GM12878 (cell line): ENCODE results near the gene ANKRD65. TPM values are rescaled to one million over a fixed set of nuclear protein-coding genes. Genes with fewer than 3 reads are reported as not detected.
A peak's percentile ranks its signal among the peaks of the same experiment; 100 is the strongest.

Experiments
- CREB1 ChIP-seq: IDR thresholded peaks from 2 replicates; pipeline ENCODE4 v1.6.1; 2012; ENCODE audit warnings: low read depth, mild to moderate bottlenecking, inconsistent platforms
- EGR1 ChIP-seq, 2 experiments: IDR thresholded peaks; 1 replicate in 1 of 2; 2 replicates in 1 of 2; pipeline ENCODE4 v1.6.1; 2011 to 2012; ENCODE audit warnings: low read depth in 2 of 2, low read length in 2 of 2, borderline replicate concordance in 1 of 2, mild to moderate bottlenecking in 1 of 2, moderate library complexity in 1 of 2
- FOS ChIP-seq: IDR thresholded peaks from 3 replicates; pipeline ENCODE4 v1.6.1; 2011; ENCODE audit warnings: borderline replicate concordance; ENCODE audit not compliant: insufficient read length; ENCODE audit errors: extremely low read depth
- FOXM1 ChIP-seq: IDR thresholded peaks from 2 replicates; pipeline ENCODE4 v1.6.1; 2012; ENCODE audit warnings: low read depth, mild to moderate bottlenecking, inconsistent platforms, low read length, moderate library complexity
- IRF4 ChIP-seq: IDR thresholded peaks from 2 replicates; pipeline ENCODE4 v1.6.1; 2011; ENCODE audit warnings: low read depth, low read length
- PAX8 ChIP-seq: fragments of 450-650 bp; IDR thresholded peaks from 2 replicates; pipeline ENCODE4 v1.6.1; 2017; ENCODE audit warnings: mild to moderate bottlenecking, moderate library complexity
- PML ChIP-seq: IDR thresholded peaks from 2 replicates; pipeline ENCODE4 v1.6.1; 2012; ENCODE audit warnings: low read length, inconsistent platforms
- POLR2AphosphoS5 ChIP-seq: IDR thresholded peaks from 2 replicates; pipeline ENCODE4 v1.6.1; 2011; ENCODE audit warnings: mild to moderate bottlenecking, low read length, inconsistent platforms
- RAD51 ChIP-seq: fragments of 450-650 bp; IDR thresholded peaks from 2 replicates; pipeline ENCODE4 v1.6.1; 2016; ENCODE audit warnings: moderate library complexity, mild to moderate bottlenecking, inconsistent platforms
- RCOR1 ChIP-seq: conservative IDR thresholded peaks from 2 replicates; pipeline ENCODE4 v1.6.1; 2012; ENCODE audit warnings: low read depth, low read length, improper control_type of control experiment
- RFX5 ChIP-seq: IDR thresholded peaks from 2 replicates; pipeline ENCODE4 v1.6.1; 2011; ENCODE audit warnings: low read depth, low read length, improper control_type of control experiment
- RUNX3 ChIP-seq: IDR thresholded peaks from 2 replicates; pipeline ENCODE4 v1.6.1; 2012; ENCODE audit warnings: low read length, inconsistent platforms
- TBL1XR1 ChIP-seq: IDR thresholded peaks from 2 replicates; pipeline ENCODE4 v1.6.1; 2012; ENCODE audit warnings: low read depth, low read length, improper control_type of control experiment
- TCF3 ChIP-seq: IDR thresholded peaks from 2 replicates; pipeline ENCODE4 v1.6.1; 2012; ENCODE audit warnings: low read depth, mild to moderate bottlenecking, low read length, borderline replicate concordance; ENCODE audit not compliant: insufficient read depth
- polyA plus RNA-seq, 11 experiments: library from polyadenylated mRNA; depleted of rRNA in 4 of 11; unstranded in 6 of 11; stranded (reverse) in 5 of 11; fragments of >200 nt; fragmentation: Nextera tagmentation in 4 of 11; fragmentation: Illumina TruSeq in 1 of 11; extraction: Ambion mirVana in 4 of 11; extraction: Trizol in 1 of 11; gene quantifications; 1 replicate in 1 of 11; 2 replicates in 10 of 11; pipeline versions ENCODE4 v1.2.1 to v1.2.3, GENCODE V29; 2011 to 2016; ENCODE audit warnings: inconsistent platforms in 2 of 11, missing spikeins in 2 of 11, low read depth in 1 of 11
- total RNA-seq, 4 experiments: library from RNA; depleted of rRNA in 3 of 4; stranded (reverse); fragments of >200 nt in 3 of 4; fragmentation: Illumina TruSeq in 1 of 4; extraction: Trizol in 1 of 4; gene quantifications; 2 replicates each; pipeline versions ENCODE4 v1.2.1 to v1.2.3, GENCODE V29; 2013 to 2021
- TF ChIP-seq, protein P1 (sequence below): fragments of 450-650 bp; IDR thresholded peaks from 2 replicates; pipeline ENCODE4 v1.6.1; 2017; ENCODE audit warnings: mild to moderate bottlenecking
- TF ChIP-seq, protein P2 (sequence below): fragments of 450-650 bp; IDR thresholded peaks from 2 replicates; pipeline ENCODE4 v1.6.1; 2017; ENCODE audit warnings: low read depth, mild to moderate bottlenecking, moderate library complexity
- TF ChIP-seq, protein P3 (sequence below): fragments of 450-650 bp; IDR thresholded peaks from 2 replicates; pipeline ENCODE4 v1.6.1; 2016; ENCODE audit warnings: mild to moderate bottlenecking
- TF ChIP-seq, protein P4 (sequence below): IDR thresholded peaks from 2 replicates; pipeline ENCODE4 v1.6.1; 2011; ENCODE audit warnings: low read depth, mild to moderate bottlenecking, low read length, moderate library complexity, borderline replicate concordance; ENCODE audit errors: extremely low read depth
- TF ChIP-seq, protein P5 (sequence below): fragments of 450-650 bp; IDR thresholded peaks from 2 replicates; pipeline ENCODE4 v1.6.1; 2017; ENCODE audit warnings: mild to moderate bottlenecking, low read depth, inconsistent platforms; ENCODE audit not compliant: poor library complexity, severe bottlenecking

The ANKRD65 gene
- total and polyA plus RNA-seq, 10 of the 15 experiments (the other 5 are each of a cell fraction or from before 2014, with no cell fraction given), result 0.05 to 2.8 (median 0.37) TPM

DNA sequence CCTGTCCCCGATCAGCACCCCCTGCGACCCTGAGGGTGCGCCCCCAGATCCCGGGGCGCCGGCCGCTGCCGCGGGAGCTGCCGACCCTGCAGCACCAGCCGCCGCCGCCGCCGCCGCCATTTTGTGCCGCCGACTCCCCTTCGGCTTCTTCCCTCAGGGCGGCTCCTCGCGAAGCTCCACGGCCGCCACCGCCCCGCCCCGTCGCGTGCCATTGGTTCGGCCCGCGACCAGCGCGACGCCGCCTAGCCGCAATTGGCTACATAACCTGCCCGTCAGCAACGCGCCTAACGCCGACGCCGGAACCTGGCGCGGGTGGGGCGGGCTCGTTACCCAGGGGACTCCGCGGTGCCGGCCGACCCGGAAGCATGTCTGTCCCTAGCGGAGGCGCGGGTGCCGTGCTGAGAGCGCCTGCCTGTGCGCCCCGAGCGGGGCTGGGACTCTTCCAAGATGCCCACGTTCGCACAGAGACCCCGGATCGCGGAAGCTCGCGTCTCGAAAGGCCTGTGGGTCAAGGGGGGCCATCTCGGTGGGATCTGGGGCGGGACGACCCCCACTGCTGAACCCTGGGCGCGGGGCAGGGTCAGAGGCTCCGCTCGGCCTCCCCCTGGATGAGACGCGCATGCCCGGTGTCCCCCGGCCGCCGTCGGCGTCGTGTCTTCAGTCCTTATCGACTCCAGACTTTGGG lies 21.7 kb downstream of the ANKRD65 start, which contains the start of gene CCNL2 (continued):
- TF ChIP-seq, protein P1, sequence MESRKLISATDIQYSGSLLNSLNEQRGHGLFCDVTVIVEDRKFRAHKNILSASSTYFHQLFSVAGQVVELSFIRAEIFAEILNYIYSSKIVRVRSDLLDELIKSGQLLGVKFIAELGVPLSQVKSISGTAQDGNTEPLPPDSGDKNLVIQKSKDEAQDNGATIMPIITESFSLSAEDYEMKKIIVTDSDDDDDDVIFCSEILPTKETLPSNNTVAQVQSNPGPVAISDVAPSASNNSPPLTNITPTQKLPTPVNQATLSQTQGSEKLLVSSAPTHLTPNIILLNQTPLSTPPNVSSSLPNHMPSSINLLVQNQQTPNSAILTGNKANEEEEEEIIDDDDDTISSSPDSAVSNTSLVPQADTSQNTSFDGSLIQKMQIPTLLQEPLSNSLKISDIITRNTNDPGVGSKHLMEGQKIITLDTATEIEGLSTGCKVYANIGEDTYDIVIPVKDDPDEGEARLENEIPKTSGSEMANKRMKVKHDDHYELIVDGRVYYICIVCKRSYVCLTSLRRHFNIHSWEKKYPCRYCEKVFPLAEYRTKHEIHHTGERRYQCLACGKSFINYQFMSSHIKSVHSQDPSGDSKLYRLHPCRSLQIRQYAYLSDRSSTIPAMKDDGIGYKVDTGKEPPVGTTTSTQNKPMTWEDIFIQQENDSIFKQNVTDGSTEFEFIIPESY, result no peak
- TF ChIP-seq, protein P2, sequence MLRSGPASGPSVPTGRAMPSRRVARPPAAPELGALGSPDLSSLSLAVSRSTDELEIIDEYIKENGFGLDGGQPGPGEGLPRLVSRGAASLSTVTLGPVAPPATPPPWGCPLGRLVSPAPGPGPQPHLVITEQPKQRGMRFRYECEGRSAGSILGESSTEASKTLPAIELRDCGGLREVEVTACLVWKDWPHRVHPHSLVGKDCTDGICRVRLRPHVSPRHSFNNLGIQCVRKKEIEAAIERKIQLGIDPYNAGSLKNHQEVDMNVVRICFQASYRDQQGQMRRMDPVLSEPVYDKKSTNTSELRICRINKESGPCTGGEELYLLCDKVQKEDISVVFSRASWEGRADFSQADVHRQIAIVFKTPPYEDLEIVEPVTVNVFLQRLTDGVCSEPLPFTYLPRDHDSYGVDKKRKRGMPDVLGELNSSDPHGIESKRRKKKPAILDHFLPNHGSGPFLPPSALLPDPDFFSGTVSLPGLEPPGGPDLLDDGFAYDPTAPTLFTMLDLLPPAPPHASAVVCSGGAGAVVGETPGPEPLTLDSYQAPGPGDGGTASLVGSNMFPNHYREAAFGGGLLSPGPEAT, result 0 out of 2 replicates have a peak, but pooled peaks have one; percentile 16
- TF ChIP-seq FOXM1, result no peak
- TF ChIP-seq, protein P3, sequence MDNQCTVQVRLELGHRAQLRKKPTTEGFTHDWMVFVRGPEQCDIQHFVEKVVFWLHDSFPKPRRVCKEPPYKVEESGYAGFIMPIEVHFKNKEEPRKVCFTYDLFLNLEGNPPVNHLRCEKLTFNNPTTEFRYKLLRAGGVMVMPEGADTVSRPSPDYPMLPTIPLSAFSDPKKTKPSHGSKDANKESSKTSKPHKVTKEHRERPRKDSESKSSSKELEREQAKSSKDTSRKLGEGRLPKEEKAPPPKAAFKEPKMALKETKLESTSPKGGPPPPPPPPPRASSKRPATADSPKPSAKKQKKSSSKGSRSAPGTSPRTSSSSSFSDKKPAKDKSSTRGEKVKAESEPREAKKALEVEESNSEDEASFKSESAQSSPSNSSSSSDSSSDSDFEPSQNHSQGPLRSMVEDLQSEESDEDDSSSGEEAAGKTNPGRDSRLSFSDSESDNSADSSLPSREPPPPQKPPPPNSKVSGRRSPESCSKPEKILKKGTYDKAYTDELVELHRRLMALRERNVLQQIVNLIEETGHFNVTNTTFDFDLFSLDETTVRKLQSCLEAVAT, result 0 out of 2 replicates have a peak, but pooled peaks have one; percentile 11
- TF ChIP-seq PML, result no peak
- TF ChIP-seq POLR2AphosphoS5, result peak; percentile 85
- peak in 1 of 2 experiments; percentile 52; a peak in 1 of 3 replicates for TF ChIP-seq EGR1 (IDR thresholded peaks at IDR 0.05; ENCODE audit: borderline replicate concordance in 1 of 2, low read depth in 2 of 2, low read length in 2 of 2)
- no peak for TF ChIP-seq TCF3
- peak; percentile 94 for TF ChIP-seq FOS
- no peak for TF ChIP-seq RUNX3
- TF ChIP-seq, protein P4, sequence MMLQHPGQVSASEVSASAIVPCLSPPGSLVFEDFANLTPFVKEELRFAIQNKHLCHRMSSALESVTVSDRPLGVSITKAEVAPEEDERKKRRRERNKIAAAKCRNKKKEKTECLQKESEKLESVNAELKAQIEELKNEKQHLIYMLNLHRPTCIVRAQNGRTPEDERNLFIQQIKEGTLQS, result no peak
- TF ChIP-seq, protein P5, sequence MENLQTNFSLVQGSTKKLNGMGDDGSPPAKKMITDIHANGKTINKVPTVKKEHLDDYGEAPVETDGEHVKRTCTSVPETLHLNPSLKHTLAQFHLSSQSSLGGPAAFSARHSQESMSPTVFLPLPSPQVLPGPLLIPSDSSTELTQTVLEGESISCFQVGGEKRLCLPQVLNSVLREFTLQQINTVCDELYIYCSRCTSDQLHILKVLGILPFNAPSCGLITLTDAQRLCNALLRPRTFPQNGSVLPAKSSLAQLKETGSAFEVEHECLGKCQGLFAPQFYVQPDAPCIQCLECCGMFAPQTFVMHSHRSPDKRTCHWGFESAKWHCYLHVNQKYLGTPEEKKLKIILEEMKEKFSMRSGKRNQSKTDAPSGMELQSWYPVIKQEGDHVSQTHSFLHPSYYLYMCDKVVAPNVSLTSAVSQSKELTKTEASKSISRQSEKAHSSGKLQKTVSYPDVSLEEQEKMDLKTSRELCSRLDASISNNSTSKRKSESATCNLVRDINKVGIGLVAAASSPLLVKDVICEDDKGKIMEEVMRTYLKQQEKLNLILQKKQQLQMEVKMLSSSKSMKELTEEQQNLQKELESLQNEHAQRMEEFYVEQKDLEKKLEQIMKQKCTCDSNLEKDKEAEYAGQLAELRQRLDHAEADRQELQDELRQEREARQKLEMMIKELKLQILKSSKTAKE, result no peak
- no peak for TF ChIP-seq IRF4
- no peak for TF ChIP-seq RAD51
- no peak for TF ChIP-seq RCOR1
- no peak for TF ChIP-seq CREB1
- no peak; the same call in 1 of the 2 replicates for TF ChIP-seq RFX5
- TF ChIP-seq PAX8, result no peak
- TF ChIP-seq TBL1XR1, result no peak
